Measurements from ENCODE around the gene TWNK. TPM values are rescaled to one million over a fixed set of nuclear protein-coding genes. Genes with fewer than 3 reads are reported as not detected.

Gene TWNK
- total RNA-seq, 6 experiments from 2014 or later, result 5.7 to 9.5 (median 7.0) TPM

DNA sequence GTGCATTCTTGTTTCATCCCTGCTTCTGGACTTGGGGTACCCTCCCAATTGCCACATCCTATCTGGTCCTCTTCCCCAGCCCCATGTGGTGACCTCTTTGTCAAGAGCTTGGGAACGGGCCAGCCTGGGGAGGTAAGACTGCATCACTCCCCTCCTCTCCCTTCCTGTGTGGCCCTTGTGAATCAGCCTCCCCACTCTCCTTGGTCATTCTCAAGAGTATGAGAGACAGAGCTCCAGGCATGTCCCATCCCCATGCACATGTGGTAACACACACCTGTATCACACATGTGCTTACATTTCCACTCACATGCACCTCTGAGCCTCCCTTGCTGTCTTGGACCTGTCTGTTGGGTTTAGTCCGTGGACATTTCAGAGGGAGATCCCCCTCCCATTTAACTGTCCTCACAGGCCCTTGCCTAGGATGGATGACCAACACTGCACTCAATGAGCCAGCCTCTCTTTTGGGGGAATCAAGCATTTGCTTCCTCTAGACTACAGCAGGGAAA lies 2.6 kb upstream of the TWNK start:
- Mint-ChIP-seq H3K27me3 (ENCODE audit: insufficient read depth) (no peaks in the 10 kb centered on the region; the same call in 1 of the 2 replicates), H3K36me3 (ENCODE audit: low read depth) (peaks cover 9% of the 10 kb centered on the region)

DNA sequence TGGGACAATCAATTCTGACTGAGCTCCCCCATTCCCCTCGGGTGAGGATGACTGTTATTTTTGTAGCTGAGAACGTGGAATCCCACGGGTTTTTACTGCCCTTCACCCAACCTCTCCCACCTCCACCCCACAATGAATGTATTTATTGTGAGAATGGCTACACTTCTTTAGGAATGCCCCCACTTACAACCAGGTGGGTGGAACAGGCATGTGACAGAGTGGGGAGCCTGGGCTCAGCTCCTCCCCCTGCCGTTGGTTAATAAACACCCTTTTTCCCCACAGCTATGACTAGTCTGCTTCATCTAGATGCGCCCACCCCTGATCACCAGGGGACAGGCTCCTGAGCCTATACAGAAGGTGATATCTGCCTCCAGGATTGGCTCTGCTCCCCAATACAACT lies 2.0 kb upstream of the TWNK start:
- Mint-ChIP-seq H3K36me3 (ENCODE audit: low read depth) (peaks cover 10% of the 10 kb centered on the region), H3K9me3 (no peaks in the 10 kb centered on the region), H3K27me3 (ENCODE audit: insufficient read depth) (no peaks in the 10 kb centered on the region; the same call in 1 of the 2 replicates), H3K4me3 (no peak overlapping the region), H3K4me1 (ENCODE audit: low read depth) (peaks cover 24% of the 10 kb centered on the region), H3K27ac (no peak overlapping the region)
- DNase-seq, result no peak
- TF ChIP-seq, protein P1, sequence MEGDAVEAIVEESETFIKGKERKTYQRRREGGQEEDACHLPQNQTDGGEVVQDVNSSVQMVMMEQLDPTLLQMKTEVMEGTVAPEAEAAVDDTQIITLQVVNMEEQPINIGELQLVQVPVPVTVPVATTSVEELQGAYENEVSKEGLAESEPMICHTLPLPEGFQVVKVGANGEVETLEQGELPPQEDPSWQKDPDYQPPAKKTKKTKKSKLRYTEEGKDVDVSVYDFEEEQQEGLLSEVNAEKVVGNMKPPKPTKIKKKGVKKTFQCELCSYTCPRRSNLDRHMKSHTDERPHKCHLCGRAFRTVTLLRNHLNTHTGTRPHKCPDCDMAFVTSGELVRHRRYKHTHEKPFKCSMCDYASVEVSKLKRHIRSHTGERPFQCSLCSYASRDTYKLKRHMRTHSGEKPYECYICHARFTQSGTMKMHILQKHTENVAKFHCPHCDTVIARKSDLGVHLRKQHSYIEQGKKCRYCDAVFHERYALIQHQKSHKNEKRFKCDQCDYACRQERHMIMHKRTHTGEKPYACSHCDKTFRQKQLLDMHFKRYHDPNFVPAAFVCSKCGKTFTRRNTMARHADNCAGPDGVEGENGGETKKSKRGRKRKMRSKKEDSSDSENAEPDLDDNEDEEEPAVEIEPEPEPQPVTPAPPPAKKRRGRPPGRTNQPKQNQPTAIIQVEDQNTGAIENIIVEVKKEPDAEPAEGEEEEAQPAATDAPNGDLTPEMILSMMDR (IDR thresholded peaks at IDR 0.05), result no peak; the same call in 1 of the 2 replicates

More for the DNA sequence above, 2.6 kb upstream of the TWNK start:
- no peak overlapping the region; the same call in 1 of the 2 replicates for H3K27ac Mint-ChIP-seq
- no peak for DNase-seq
- TF ChIP-seq, protein P1 (IDR thresholded peaks at IDR 0.05), result no peak
- H3K4me3 Mint-ChIP-seq, result no peak overlapping the region; the same call in 1 of the 2 replicates
- H3K4me1 Mint-ChIP-seq (ENCODE audit: low read depth), result peaks cover 23% of the 10 kb centered on the region
- H3K9me3 Mint-ChIP-seq, result no peaks in the 10 kb centered on the region

DNA sequence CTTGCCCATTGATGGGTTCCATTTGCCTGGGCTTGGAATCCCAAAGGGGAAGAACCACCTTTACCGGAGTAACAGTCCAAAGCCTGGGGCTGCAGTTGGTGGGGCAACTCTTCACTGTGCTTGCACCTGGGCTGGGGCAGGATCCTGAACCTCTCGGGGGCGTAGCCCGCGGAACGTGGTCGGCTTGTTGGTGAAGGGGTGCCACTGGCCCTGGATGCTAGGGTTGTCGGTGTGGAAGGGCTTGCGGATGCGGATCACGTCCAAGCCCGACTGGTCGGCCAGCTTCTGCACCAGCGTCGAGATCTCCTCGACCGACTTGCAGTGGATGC lies 756 bp upstream of the TWNK start:
- no peaks in the 10 kb centered on the region; the same call in 1 of the 2 replicates for H3K27me3 Mint-ChIP-seq (ENCODE audit: insufficient read depth)
- DNase-seq, result no peak
- H3K4me3 Mint-ChIP-seq, result peak overlapping the region; percentile 99
- TF ChIP-seq, protein P1 (IDR thresholded peaks at IDR 0.05), result no peak
- H3K4me1 Mint-ChIP-seq (ENCODE audit: low read depth), result peaks cover 27% of the 10 kb centered on the region
- peaks cover 21% of the 10 kb centered on the region for H3K36me3 Mint-ChIP-seq (ENCODE audit: low read depth)
- H3K27ac Mint-ChIP-seq, result 0 out of 2 replicates have a peak overlapping the region, but pooled peaks have one; percentile 85
- H3K9me3 Mint-ChIP-seq, result no peaks in the 10 kb centered on the region

DNA sequence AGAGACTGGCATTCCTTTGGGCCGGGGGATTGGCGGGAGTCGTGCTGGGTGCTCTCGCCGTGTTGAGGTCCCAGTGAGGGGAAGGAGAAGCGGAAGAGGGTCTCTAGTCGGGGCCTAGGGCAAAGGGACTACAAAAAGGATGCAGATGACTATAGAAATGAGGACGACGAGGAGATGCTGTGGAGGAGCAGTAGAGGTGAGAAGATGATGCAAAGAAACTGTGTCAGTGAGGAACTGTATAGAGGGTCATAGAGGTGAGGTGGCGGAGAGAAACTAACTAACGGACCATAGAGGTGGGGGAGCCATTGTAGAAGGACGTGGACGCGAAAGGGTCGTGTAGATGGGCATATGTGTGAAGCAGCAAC lies 324 bp downstream of the TWNK start:
- TF ChIP-seq, protein P1 (IDR thresholded peaks at IDR 0.05), result no peak
- H3K4me1 Mint-ChIP-seq (ENCODE audit: low read depth), result peaks cover 27% of the 10 kb centered on the region
- H3K9me3 Mint-ChIP-seq, result no peaks in the 10 kb centered on the region
- peak overlapping the region; percentile 85 for H3K27ac Mint-ChIP-seq
- no peaks in the 10 kb centered on the region; the same call in 1 of the 2 replicates for H3K27me3 Mint-ChIP-seq (ENCODE audit: insufficient read depth)
- peaks cover 21% of the 10 kb centered on the region for H3K36me3 Mint-ChIP-seq (ENCODE audit: low read depth)
- peak overlapping the region; percentile 99 for H3K4me3 Mint-ChIP-seq
- no peak for DNase-seq

DNA sequence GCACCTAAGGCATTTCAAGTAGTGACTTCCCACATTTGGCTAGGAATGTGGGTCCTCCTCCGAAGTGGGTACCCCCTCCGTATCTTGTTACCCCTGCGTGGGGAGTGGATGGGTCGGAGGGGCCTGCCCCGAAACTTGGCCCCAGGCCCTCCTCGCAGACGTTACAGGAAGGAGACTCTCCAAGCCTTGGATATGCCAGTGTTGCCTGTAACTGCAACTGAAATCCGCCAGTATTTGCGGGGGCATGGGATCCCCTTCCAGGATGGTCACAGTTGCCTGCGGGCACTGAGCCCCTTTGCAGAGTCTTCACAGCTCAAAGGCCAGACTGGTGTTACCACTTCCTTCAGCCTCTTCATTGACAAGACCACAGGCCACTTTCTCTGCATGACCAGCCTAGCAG lies 823 bp downstream of the TWNK start:
- no peak for DNase-seq
- peak overlapping the region; percentile 99 for H3K4me3 Mint-ChIP-seq
- H3K36me3 Mint-ChIP-seq (ENCODE audit: low read depth), result peaks cover 21% of the 10 kb centered on the region
- H3K4me1 Mint-ChIP-seq (ENCODE audit: low read depth), result peaks cover 27% of the 10 kb centered on the region
- H3K27me3 Mint-ChIP-seq (ENCODE audit: insufficient read depth), result no peaks in the 10 kb centered on the region; the same call in 1 of the 2 replicates
- TF ChIP-seq, protein P1 (IDR thresholded peaks at IDR 0.05), result no peak
- peak overlapping the region; percentile 85; the same call in 1 of the 2 replicates for H3K27ac Mint-ChIP-seq
- no peaks in the 10 kb centered on the region for H3K9me3 Mint-ChIP-seq

All from HFFc6 (cell line).